ENCODE data around the gene VDR. TPM values are rescaled to one million over a fixed set of nuclear protein-coding genes. Genes with fewer than 3 reads are reported as not detected.

VDR gene
- 3.1 and 13.6 TPM in 2 replicates for total RNA-seq

DNA sequence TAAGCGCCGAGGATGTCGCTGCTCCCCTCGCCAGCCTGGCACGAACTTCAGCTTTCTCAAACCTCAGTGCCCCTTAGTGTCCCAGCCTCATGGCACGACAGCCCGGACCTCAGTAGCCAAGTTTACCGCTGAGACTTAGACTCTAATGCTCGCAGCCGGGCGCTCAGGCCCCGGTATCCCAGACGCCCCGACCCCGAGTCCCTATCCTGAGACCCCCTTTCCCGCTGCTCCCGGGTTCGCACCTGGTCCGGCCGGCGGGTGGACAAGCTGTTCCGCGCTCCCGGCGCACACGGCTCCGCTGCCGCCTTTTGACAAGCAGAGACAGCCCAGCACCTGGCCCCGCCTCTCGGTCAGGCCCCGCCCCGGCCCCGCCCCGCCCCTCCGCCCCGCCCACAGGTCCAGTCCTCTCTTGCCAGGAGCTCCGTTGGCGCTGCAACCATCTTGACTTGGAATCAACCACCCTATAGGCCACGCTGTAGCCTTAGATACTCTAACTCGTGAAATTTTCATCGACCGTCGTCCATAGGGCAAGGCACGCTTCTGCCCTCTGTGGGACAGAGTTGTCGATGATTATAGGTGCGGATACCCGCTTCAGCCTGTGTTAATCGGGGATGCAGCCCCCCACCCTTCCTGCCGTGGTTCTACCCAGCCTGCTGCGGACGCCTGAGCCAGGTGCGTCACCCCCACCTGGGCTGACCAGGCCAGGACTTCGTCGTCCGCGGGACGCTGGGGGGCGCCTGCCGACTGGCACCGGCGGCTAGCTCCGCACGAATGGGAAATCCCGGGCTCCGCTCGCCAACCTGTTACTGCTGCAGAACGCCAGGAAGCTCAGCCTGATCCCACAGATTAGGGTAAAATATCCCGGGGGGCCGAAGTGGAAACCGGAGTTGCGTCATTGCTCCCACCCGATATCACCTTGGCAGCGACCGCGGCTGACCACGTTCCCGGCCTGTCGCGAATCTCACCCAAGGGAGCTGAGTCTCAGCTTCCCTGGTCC, at the start of gene VDR:
VDR (minus strand) TSS at position 282 of the 997 bp plus-strand sequence. CDS start 25,881 bp downstream, outside the sequence.

DNA sequence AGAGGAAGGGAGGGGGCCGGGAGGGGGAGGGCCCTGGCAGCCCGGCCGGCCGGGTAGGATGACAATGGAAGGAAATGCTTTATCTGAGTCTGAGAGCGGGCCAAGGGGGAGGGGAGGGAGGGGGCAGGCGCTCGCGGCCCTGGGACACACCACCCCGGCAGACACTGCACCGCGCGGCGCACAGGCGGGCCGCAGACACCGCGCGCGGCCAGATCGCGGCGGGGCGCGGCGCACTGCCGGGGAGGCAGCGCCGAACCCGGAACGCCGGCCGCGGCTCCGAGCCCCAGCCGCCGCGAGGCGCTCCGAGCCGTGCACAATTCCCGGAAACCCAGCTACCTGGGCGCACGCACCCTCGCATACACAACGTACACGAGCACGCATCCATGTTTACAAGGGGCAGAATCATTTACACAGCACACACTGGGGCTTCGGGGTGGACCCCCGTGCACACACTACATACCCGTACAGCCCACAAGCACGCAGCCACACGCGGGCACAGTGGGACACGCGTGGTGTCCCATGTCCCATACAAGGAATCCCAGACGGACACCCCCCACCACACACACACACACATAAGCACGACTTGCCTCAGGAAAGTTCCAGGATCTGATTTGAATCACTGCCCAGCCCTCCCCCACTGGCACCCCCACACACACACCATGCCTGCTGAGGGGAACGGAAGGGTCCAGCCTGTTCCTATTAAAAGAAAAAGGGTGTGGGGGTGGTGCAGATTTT, 84.7 kb downstream of the VDR start, which contains the start of gene HDAC7:
HDAC7 (minus strand) TSS at position 8 of the 735 bp plus-strand sequence. CDS start 118 bp downstream, outside the sequence.

Other genes with a start within 250 kb of the VDR start
- gene RPAP3, start 199.0 kb downstream of the VDR start, total RNA-seq, result 9.8 and 13.6 TPM in 2 replicates
- gene ENDOU, start 179.5 kb downstream of the VDR start, total RNA-seq, result 1.8 and 9.8 TPM in 2 replicates
- 3.6 and 5.1 TPM in 2 replicates for gene RAPGEF3, start 146.1 kb downstream of the VDR start, total RNA-seq
- 5.5 and 9.3 TPM in 2 replicates for gene SLC48A1, start 131.8 kb downstream of the VDR start, total RNA-seq
- 62.8 and 73.3 TPM in 2 replicates for gene HDAC7, start 85.1 kb downstream of the VDR start, total RNA-seq
- 17.7 and 71.0 TPM in 2 replicates for gene TMEM106C, start 58.6 kb upstream of the VDR start, total RNA-seq
- gene COL2A1, start 99.5 kb upstream of the VDR start, total RNA-seq, result under 0.01 and 1.5 TPM in 2 replicates
- gene SENP1, start 201.1 kb upstream of the VDR start, total RNA-seq, result 25.1 and 28.2 TPM in 2 replicates
- gene PFKM, start 214.4 kb upstream of the VDR start, total RNA-seq, result 44.6 and 58.1 TPM in 2 replicates